ENCODE measurements around the gene ALG11.

Gene ALG11

GRCh38 chr13:51997641-51998330 is 14.4 kb upstream of the ALG11 start:
- no peak for FAIRE-seq

- FAIRE-seq: no peak
Observed at GRCh38 chr13:51998723-51999509, 13.3 kb upstream of the ALG11 start.

- FAIRE-seq: no peak
Observed at GRCh38 chr13:51999510-51999911, 12.7 kb upstream of the ALG11 start.

- FAIRE-seq: no peak
Observed at GRCh38 chr13:51999921-52000320, 12.3 kb upstream of the ALG11 start.

- FAIRE-seq: peak; percentile 75
Observed at GRCh38 chr13:52001120-52001731, 11.0 kb upstream of the ALG11 start.

GRCh38 chr13:52002361-52002760 is 9.8 kb upstream of the ALG11 start:
- FAIRE-seq: no peak

- no peak for FAIRE-seq
Observed at GRCh38 chr13:52003541-52003940, 8.7 kb upstream of the ALG11 start.

GRCh38 chr13:52004511-52005170 is 7.6 kb upstream of the ALG11 start:
- FAIRE-seq: no peak

GRCh38 chr13:52005841-52006522 is 6.2 kb upstream of the ALG11 start:
- FAIRE-seq: no peak

GRCh38 chr13:52006523-52007245 is 5.5 kb upstream of the ALG11 start:
- FAIRE-seq: no peak

- FAIRE-seq: no peak
Observed at GRCh38 chr13:52009946-52010345, 2.3 kb upstream of the ALG11 start.

- no peak for FAIRE-seq
Observed at GRCh38 chr13:52010890-52011631, 1.1 kb upstream of the ALG11 start, which contains the start of gene ATP7B. Gene ATP7B (minus strand): TSS chr13:52011450. CDS start chr13:52011337, 113 bp downstream.

- no peak for FAIRE-seq
Observed at GRCh38 chr13:52012512-52012836, 276 bp downstream of the ALG11 start.

- FAIRE-seq: no peak
Observed at GRCh38 chr13:52016296-52016695, 4.1 kb downstream of the ALG11 start.

- FAIRE-seq: no peak
Observed at GRCh38 chr13:52020191-52020590, 8.0 kb downstream of the ALG11 start.

- FAIRE-seq: no peak
Observed at GRCh38 chr13:52022356-52022755, 10.2 kb downstream of the ALG11 start.

- FAIRE-seq: no peak
Observed at GRCh38 chr13:52024481-52024880, 12.3 kb downstream of the ALG11 start, which contains the start of gene UTP14C. Gene UTP14C (plus strand): TSS chr13:52024691. CDS start chr13:52028805, 4,114 bp downstream.

GRCh38 chr13:52025475-52026245 is 13.5 kb downstream of the ALG11 start:
- FAIRE-seq: no peak

- no peak for FAIRE-seq
Observed at GRCh38 chr13:52026246-52026626, 14.0 kb downstream of the ALG11 start.

GRCh38 chr13:52027832-52028231 is 15.6 kb downstream of the ALG11 start:
- no peak for FAIRE-seq

GRCh38 chr13:52029569-52029968 is 17.4 kb downstream of the ALG11 start:
- no peak for FAIRE-seq

All from islet of Langerhans (tissue), 1 donor.